ENCODE data around the gene MEGF11.

The MEGF11 gene

DNA sequence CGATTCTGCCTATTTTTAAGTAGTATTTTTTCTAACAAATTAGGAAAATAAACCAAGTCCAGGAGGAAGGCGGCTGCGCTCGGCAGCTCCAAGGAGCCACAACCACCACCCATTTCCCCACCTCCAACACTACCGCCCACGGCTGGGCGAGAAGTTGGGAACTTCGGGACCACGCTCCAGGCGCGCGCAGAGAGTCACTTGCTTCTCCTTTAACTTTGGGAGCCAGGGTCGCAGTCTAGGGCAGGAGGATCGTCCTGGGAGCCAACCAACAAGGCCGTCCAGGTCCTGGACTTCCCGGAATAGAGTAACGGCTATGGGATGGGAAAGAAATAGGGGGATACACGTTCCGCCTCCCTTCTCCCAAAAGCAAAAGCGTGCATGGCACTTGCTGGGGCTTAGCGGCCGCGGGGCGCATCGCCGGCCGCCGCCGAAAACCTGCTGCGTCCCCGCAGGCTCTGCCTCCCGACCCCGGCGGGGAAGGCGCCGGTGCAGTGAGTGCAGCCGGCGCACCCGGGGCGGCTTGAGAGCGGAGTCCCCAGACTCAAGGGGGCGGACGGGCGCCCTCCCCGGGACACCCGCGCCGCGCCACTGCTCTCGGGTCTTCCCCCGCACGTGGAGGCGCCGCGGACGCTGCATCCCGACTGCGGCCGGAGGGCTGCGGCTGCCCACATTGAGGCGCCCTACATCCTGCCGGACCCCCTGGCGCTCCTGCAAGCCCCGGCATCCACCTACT is 699 bp downstream of the MEGF11 start (continued):
- TF ChIP-seq, protein P1, sequence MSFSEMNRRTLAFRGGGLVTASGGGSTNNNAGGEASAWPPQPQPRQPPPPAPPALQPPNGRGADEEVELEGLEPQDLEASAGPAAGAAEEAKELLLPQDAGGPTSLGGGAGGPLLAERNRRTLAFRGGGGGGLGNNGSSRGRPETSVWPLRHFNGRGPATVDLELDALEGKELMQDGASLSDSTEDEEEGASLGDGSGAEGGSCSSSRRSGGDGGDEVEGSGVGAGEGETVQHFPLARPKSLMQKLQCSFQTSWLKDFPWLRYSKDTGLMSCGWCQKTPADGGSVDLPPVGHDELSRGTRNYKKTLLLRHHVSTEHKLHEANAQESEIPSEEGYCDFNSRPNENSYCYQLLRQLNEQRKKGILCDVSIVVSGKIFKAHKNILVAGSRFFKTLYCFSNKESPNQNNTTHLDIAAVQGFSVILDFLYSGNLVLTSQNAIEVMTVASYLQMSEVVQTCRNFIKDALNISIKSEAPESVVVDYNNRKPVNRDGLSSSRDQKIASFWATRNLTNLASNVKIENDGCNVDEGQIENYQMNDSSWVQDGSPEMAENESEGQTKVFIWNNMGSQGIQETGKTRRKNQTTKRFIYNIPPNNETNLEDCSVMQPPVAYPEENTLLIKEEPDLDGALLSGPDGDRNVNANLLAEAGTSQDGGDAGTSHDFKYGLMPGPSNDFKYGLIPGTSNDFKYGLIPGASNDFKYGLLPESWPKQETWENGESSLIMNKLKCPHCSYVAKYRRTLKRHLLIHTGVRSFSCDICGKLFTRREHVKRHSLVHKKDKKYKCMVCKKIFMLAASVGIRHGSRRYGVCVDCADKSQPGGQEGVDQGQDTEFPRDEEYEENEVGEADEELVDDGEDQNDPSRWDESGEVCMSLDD (tag by site-specific recombination; IDR thresholded peaks at IDR 0.05), result 0 out of 2 replicates have a peak, but pooled peaks have one; percentile 27
- no peak for TF ChIP-seq ZNF19 (tag by site-specific recombination; IDR thresholded peaks at IDR 0.05; ENCODE audit: low read depth)
- no peak for TF ChIP-seq ZNF37A (tag by site-specific recombination; IDR thresholded peaks at IDR 0.05)
- TF ChIP-seq TRIM28 (IDR thresholded peaks at IDR 0.05; ENCODE audit: borderline replicate concordance, low read length), result no peak
- no peak for TF ChIP-seq KLF10 (tag by site-specific recombination; IDR thresholded peaks at IDR 0.05)
- no peak for TF ChIP-seq YY2 (tag by site-specific recombination; IDR thresholded peaks at IDR 0.05)
- TF ChIP-seq ZNF747 (tag by site-specific recombination; IDR thresholded peaks at IDR 0.05), result no peak
- peak; percentile 51; the same call in 1 of the 2 replicates for TF ChIP-seq SP3 (tag by site-specific recombination; IDR thresholded peaks at IDR 0.05)
- TF ChIP-seq ZIC2 (tag by site-specific recombination; IDR thresholded peaks at IDR 0.05), result peak; percentile 95
- no peak for TF ChIP-seq ZNF416 (tag by site-specific recombination; IDR thresholded peaks at IDR 0.05)
- no peak for TF ChIP-seq ZSCAN23 (tag by site-specific recombination; IDR thresholded peaks at IDR 0.05)
- no peak for TF ChIP-seq ZNF555 (tag by site-specific recombination; conservative IDR thresholded peaks at IDR 0.05)
- peak; percentile 44 for TF ChIP-seq ZBTB17 (tag by site-specific recombination; IDR thresholded peaks at IDR 0.05)
- no peak for TF ChIP-seq KLF1 (tag by site-specific recombination; IDR thresholded peaks at IDR 0.05)
- TF ChIP-seq OSR2 (tag by site-specific recombination; IDR thresholded peaks at IDR 0.05), result no peak
- TF ChIP-seq ZFP41 (tag by site-specific recombination; IDR thresholded peaks at IDR 0.05; ENCODE audit: borderline replicate concordance), result no peak
- TF ChIP-seq, protein P2, sequence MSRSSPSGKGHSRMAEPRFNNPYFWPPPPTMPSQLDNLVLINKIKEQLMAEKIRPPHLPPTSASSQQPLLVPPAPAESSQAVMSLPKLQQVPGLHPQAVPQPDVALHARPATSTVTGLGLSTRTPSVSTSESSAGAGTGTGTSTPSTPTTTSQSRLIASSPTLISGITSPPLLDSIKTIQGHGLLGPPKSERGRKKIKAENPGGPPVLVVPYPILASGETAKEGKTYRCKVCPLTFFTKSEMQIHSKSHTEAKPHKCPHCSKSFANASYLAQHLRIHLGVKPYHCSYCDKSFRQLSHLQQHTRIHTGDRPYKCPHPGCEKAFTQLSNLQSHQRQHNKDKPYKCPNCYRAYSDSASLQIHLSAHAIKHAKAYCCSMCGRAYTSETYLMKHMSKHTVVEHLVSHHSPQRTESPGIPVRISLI (tag by site-specific recombination; IDR thresholded peaks at IDR 0.05), result no peak
- TF ChIP-seq ZNF266 (tag by site-specific recombination; IDR thresholded peaks at IDR 0.05; ENCODE audit: low read depth), result no peak
- no peak for TF ChIP-seq ZNF791 (tag by site-specific recombination; IDR thresholded peaks at IDR 0.05)
- no peak for TF ChIP-seq MYNN (tag by site-specific recombination; IDR thresholded peaks at IDR 0.05; ENCODE audit: borderline replicate concordance)
- TF ChIP-seq ZNF514 (tag by site-specific recombination; IDR thresholded peaks at IDR 0.05), result no peak
- TF ChIP-seq, protein P3, sequence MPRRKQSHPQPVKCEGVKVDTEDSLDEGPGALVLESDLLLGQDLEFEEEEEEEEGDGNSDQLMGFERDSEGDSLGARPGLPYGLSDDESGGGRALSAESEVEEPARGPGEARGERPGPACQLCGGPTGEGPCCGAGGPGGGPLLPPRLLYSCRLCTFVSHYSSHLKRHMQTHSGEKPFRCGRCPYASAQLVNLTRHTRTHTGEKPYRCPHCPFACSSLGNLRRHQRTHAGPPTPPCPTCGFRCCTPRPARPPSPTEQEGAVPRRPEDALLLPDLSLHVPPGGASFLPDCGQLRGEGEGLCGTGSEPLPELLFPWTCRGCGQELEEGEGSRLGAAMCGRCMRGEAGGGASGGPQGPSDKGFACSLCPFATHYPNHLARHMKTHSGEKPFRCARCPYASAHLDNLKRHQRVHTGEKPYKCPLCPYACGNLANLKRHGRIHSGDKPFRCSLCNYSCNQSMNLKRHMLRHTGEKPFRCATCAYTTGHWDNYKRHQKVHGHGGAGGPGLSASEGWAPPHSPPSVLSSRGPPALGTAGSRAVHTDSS (tag by site-specific recombination; IDR thresholded peaks at IDR 0.05), result no peak
- TF ChIP-seq EGR2 (tag by site-specific recombination; IDR thresholded peaks at IDR 0.05; ENCODE audit: low read depth), result peak; percentile 67; the same call in 1 of the 2 replicates
- TF ChIP-seq, protein P4, sequence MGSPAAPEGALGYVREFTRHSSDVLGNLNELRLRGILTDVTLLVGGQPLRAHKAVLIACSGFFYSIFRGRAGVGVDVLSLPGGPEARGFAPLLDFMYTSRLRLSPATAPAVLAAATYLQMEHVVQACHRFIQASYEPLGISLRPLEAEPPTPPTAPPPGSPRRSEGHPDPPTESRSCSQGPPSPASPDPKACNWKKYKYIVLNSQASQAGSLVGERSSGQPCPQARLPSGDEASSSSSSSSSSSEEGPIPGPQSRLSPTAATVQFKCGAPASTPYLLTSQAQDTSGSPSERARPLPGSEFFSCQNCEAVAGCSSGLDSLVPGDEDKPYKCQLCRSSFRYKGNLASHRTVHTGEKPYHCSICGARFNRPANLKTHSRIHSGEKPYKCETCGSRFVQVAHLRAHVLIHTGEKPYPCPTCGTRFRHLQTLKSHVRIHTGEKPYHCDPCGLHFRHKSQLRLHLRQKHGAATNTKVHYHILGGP (tag by site-specific recombination; IDR thresholded peaks at IDR 0.05), result no peak
- TF ChIP-seq REPIN1 (tag by site-specific recombination; IDR thresholded peaks at IDR 0.05; ENCODE audit: low read depth), result no peak
- peak; percentile 38 for TF ChIP-seq GLIS1 (tag by site-specific recombination; IDR thresholded peaks at IDR 0.05)
- no peak for TF ChIP-seq ZSCAN16 (tag by site-specific recombination; IDR thresholded peaks at IDR 0.05)
- TF ChIP-seq ZNF2 (tag by site-specific recombination; IDR thresholded peaks at IDR 0.05), result no peak
- no peak; the same call in 1 of the 2 replicates for TF ChIP-seq ZXDB (tag by site-specific recombination; IDR thresholded peaks at IDR 0.05)
- TF ChIP-seq ZNF350 (tag by site-specific recombination; IDR thresholded peaks at IDR 0.05), result no peak
- no peak for TF ChIP-seq ZNF292 (tag by site-specific recombination; IDR thresholded peaks at IDR 0.05; ENCODE audit: borderline replicate concordance, low read depth)
- TF ChIP-seq ZNF311 (tag by site-specific recombination; IDR thresholded peaks at IDR 0.05; ENCODE audit: borderline replicate concordance), result no peak
- TF ChIP-seq ZNF629 (tag by site-specific recombination; IDR thresholded peaks at IDR 0.05), result no peak
- peak; percentile 85 for TF ChIP-seq ZBTB8A (tag by site-specific recombination; IDR thresholded peaks at IDR 0.05)
- TF ChIP-seq, protein P5, sequence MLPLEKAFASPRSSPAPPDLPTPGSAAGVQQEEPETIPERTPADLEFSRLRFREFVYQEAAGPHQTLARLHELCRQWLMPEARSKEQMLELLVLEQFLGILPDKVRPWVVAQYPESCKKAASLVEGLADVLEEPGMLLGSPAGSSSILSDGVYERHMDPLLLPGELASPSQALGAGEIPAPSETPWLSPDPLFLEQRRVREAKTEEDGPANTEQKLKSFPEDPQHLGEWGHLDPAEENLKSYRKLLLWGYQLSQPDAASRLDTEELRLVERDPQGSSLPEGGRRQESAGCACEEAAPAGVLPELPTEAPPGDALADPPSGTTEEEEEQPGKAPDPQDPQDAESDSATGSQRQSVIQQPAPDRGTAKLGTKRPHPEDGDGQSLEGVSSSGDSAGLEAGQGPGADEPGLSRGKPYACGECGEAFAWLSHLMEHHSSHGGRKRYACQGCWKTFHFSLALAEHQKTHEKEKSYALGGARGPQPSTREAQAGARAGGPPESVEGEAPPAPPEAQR (tag by site-specific recombination; IDR thresholded peaks at IDR 0.05), result no peak
